ENCODE results near the gene SMARCA5. TPM values are rescaled to one million over a fixed set of nuclear protein-coding genes. Genes with fewer than 3 reads are reported as not detected.

Gene SMARCA5
- total and polyA plus RNA-seq, 2 donors (not counting 1 experiment from before 2014, with no cell fraction given): 6.7 to 53.1 TPM

DNA sequence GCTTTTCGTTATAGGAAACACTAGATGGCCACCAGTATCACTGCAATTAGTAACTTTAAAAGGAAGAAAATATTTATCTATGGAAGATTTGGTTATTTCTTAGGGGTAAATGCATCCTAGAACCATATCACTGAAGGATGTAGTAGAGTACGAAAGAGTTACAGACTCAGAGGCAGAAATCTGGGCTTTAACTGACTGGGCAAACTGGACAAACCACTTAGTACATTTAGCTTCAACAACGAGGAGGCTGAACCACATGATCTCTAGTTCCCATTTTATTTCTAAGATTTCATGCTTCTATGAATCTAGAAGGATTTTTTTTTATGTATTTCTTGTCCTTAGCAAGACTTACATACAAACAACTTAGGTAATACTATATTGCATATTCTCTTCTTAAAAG, 93.0 kb downstream of the SMARCA5 start:
- Histone ChIP-seq H4K20me1 (ENCODE audit: control insufficient read depth, insufficient read depth, low read length, poor library complexity, severe bottlenecking) (no peaks in the 10 kb centered on the region), H3K27me3 (replicated peaks in 1 of 4; ENCODE audit: control extremely low read depth in 1 of 4, control insufficient read depth in 3 of 4, insufficient read depth in 4 of 4, low read length in 3 of 4) (no peaks in the 10 kb centered on the region), H3K4me1 (ENCODE audit: control insufficient read depth in 2 of 2, insufficient read depth in 2 of 2, low read length in 2 of 2) (no peaks in the 10 kb centered on the region), H3K36me3 (replicated peaks in 1 of 2; ENCODE audit: control extremely low read depth in 1 of 2, control insufficient read depth in 1 of 2, extremely low read depth in 1 of 2, insufficient read depth in 2 of 2, low read length in 1 of 2) (no peaks in the 10 kb centered on the region), H3K79me2 (ENCODE audit: control insufficient read depth, insufficient read depth, low read length) (no peaks in the 10 kb centered on the region), H3K9me3 (ENCODE audit: control extremely low read depth in 1 of 3, control insufficient read depth in 2 of 3, insufficient read depth in 1 of 3, low read length in 2 of 3) (peaks cover 0 to 5% (median 2%) of the 10 kb centered on the region in 3 donors), H3K4me3 (ENCODE audit: control extremely low read depth in 1 of 5, extremely low read depth in 1 of 5, insufficient read depth in 1 of 5, low read depth in 2 of 5, low read length in 4 of 5) (no peak overlapping the region), H3K27ac (ENCODE audit: low read length in 2 of 2) (no peak overlapping the region), H2AFZ (ENCODE audit: insufficient read depth, low read depth, low read length, poor library complexity, severe bottlenecking) (no peak overlapping the region), H3K9ac (ENCODE audit: low read length) (no peak overlapping the region), H3K4me2 (replicated peaks; ENCODE audit: low read depth, low read length, poor library complexity, severe bottlenecking) (no peak overlapping the region)
- Mint-ChIP-seq H3K27ac (no peak overlapping the region), H3K27me3 (peaks cover 8% of the 10 kb centered on the region), H3K9me3 (ENCODE audit: insufficient read depth) (peaks cover 2% of the 10 kb centered on the region), H3K4me3 (no peak overlapping the region), H3K4me1 (no peaks in the 10 kb centered on the region)
- intact Hi-C loops (cut with micrococcal nuclease): no loop called here
- no peak for DNase-seq
- ChIA-PET CTCF (no interaction called here), POLR2A (no interaction called here)
- no peak for ATAC-seq (ENCODE audit: low read depth)
- 100% methylated on average over 1 of the region's 3 CpGs for WGBS (ENCODE audit: insufficient coverage)
- TF ChIP-seq EZH2 (IDR thresholded peaks at IDR 0.05; ENCODE audit: borderline replicate concordance, insufficient read depth, low read depth, low read length, poor library complexity, severe bottlenecking) (no peak), CTCF (IDR thresholded peaks at IDR 0.05) (no peak)

Other genes with a start within 250 kb of the SMARCA5 start
- gene GAB1, start 176.8 kb upstream of the SMARCA5 start, total RNA-seq: 10.8 and 15.5 TPM in 2 replicates
- 4.7 and 6.2 TPM in 2 replicates for gene GAB1, start 176.8 kb upstream of the SMARCA5 start, polyA plus RNA-seq
- gene FREM3, start 187.0 kb downstream of the SMARCA5 start, total RNA-seq: not detected in 2 replicates
- not detected in 2 replicates for gene FREM3, start 187.0 kb downstream of the SMARCA5 start, polyA plus RNA-seq